ENCODE results near the gene ANXA8.

Gene ANXA8

GRCh38 chr10:47449979-47450378, 33.9 kb downstream of the ANXA8 start:
- DNase-seq (ENCODE audit: insufficient read length, low spot score): no peak

DNA sequence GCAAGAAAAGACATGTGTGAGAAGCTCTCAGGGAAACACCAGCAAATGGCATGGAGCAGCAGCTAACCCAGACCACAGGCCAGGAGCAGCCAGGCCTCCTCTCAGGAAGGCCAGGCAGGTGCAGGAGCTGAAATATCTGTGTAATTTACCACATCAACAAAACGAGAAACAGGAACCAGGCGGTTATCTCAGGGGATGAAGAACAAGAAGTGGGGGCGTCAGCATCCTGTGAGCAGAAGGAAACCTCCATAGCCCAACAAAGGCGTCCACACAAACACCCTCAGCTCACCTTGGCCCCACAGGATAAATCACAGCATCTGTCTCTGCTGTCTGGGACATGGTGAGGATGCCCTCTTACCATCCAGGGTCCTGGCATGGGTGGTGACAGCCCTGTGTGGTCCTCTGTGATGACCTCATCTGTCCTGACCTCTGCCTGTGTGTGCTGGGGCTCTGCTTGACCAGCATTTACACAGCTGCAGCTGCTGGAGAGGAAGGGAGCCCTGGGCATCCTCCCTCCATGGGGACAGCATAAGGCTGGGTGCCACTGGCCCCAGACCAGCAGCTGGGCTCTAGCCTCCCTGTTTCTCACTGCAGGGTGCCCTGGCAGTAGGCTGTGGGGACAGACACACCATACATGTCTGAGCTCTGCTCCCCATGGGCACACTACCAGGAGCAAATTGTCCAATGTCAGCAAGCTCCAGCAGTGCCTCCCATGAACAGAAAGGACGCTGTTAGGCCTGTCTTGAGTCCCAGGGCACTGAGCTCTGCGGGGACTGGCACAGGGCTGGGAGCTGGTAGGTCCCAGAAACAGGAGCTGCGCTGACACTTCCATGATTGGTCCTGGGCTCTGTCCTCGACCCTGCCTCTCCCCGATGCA, 34.6 kb downstream of the ANXA8 start:
- FAIRE-seq: no peak

More at GRCh38 chr10:47449979-47450378, 33.9 kb downstream of the ANXA8 start:
- FAIRE-seq: no peak

GRCh38 chr10:47447705-47448104, 36.2 kb downstream of the ANXA8 start:
- no peak for FAIRE-seq
- DNase-seq (ENCODE audit: insufficient read length, low spot score): no peak

More for the DNA sequence above, 34.6 kb downstream of the ANXA8 start:
- no peak for DNase-seq (ENCODE audit: insufficient read length, low spot score)

DNA sequence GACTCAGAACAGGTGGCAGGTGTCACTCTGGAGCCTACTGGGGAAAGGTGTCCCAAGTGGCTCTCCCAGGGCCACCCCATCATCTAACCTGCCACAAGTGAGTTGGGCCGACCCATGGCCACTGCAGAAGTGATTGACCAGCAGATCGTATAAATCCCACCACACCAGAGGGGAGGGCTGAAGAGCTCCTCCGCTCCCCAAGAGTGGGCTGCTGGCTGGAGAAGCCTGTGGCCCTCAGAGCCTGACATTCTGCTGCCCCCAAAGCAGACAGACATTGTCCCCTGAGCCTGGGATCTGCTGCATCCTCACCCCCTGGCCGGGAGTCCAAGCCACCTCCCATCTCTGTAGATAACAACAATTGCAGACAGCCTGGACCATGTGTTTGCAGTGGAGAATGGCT, 36.7 kb downstream of the ANXA8 start:
- FAIRE-seq (no peak), DNase-seq (ENCODE audit: insufficient read length, low spot score) (no peak)

- DNase-seq (ENCODE audit: insufficient read length, low spot score): no peak
- no peak for FAIRE-seq
These were observed 38.2 kb downstream of the ANXA8 start for GRCh38 chr10:47445720-47446119.

DNA sequence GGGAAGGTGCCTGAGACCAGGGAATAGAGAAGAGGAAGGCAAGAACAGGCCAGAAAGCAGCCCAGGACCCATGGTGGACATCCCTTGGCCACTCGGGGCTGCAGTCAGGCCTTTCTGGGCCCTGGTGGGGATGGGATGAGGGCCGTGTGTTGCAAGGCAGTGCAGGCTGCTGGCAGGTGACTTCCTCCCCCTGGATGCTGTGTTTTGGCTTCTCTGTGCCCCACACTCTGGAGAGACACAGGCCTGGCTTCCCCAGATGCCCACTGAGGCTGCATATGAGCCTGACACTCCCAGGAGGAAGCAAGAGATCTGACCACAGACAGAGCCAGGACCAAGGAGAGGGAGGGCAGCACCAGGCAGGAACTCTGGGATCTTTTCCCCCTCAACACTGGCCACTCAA, 39.9 kb downstream of the ANXA8 start:
- no peak for DNase-seq (ENCODE audit: insufficient read length, low spot score)
- no peak for FAIRE-seq

DNA sequence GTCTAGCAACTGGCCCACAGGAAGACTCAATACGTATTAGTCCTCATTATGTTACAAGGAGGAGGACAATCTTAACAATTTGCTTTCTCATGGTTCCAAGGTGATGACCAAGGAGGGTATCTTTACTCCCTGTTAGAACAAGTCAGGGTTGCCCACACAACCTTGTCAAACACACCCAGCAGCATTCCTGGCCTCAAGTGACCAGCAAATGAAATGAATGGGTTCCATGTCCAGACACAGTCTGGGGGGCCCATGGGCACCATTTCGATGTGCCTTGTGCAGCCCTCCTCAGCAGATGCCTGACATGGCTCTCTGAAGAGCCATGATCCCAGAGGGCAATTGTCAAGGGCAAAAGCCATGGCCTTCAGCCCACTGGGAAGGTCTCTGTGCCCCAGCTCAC, 40.8 kb downstream of the ANXA8 start:
- FAIRE-seq (no peak), DNase-seq (ENCODE audit: insufficient read length, low spot score) (no peak)

DNA sequence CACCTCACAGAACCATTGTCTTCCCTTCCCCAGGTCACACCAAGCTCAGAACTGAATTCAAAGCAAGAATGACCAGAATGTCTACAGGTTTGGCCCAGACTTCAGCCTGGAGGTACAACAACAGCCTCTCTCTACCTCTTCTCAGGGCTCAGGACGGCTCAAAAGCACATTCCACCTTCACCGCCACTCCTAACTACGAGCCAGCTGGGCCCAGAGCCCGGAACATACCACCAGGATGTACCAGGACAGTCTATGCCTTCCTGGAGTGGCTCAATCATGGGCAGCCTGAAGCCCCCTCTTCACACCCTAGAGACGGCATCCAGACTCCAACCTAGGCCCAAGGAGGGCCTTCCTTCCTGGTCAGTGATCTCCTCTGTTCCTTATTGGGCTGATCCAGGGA, 41.6 kb downstream of the ANXA8 start:
- FAIRE-seq (no peak), DNase-seq (ENCODE audit: insufficient read length, low spot score) (no peak)

DNA sequence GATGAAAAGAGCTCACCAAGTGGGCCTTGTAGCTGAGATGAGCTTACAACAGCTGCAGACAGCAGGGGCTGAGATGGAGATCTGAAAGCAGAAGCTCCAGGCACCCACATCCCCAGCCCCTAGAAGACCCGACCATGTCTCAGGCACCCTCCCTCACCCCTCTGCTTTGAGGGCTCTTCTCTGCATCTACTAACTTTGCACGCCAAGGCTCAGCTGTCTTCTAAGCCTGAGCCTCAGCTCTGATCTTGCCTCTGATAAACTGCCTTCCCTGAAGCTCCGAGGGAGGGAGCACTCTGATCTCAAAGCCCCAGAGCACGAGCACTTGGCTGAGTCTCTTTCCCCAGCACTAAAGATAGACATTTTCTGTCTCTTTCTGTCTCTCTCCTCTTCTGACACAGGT, 42.0 kb downstream of the ANXA8 start:
- no peak for DNase-seq (ENCODE audit: insufficient read length, low spot score)
- no peak for FAIRE-seq

GRCh38 chr10:47440207-47440606, 43.7 kb downstream of the ANXA8 start:
- FAIRE-seq (no peak), DNase-seq (ENCODE audit: insufficient read length, low spot score) (no peak)

- DNase-seq (ENCODE audit: insufficient read length, low spot score) (no peak), FAIRE-seq (no peak)
These were observed 44.9 kb downstream of the ANXA8 start for GRCh38 chr10:47438857-47439474.

DNA sequence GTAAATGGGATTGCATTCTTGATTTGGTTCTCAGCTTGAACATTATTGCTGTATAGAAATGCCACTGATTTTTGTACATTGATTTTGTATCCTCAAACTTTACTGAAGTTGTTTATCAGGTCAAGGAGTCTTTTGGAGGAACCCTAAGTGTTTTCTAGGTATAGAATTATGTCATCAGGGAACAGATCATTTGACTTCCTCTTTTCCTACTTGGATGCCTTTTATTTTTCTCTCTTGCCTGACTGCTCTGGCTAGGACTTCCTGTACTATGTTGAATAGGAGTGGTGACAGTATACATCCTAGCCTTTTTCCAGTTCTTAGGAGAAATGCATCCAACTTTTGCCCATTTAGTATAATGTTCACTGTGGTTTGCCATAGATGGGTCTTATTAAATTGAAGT, 48.8 kb downstream of the ANXA8 start:
- FAIRE-seq (no peak), DNase-seq (ENCODE audit: insufficient read length, low spot score) (no peak)

GRCh38 chr10:47425813-47426419, 58.0 kb downstream of the ANXA8 start:
- no peak for DNase-seq (ENCODE audit: insufficient read length, low spot score)
- no peak for FAIRE-seq

DNA sequence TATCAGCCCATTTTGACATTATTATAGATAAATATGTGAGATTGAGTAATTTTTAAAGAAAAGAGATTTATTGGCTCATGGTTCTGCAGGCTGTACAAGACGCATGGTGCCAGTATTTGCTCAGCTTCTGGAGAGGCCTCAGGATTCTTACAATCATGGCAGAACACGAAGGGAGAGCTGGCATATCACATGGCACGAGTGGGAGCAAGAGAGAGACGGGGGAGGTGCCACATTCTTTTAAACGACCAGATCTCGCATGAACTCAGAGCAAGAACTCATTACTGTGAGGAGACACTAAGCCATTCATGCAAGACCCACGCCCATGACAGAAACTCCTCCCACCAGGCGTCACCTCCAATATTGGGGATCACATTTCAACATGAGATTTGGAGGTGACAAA, 59.7 kb downstream of the ANXA8 start:
- FAIRE-seq (no peak), DNase-seq (ENCODE audit: insufficient read length, low spot score) (no peak)

DNA sequence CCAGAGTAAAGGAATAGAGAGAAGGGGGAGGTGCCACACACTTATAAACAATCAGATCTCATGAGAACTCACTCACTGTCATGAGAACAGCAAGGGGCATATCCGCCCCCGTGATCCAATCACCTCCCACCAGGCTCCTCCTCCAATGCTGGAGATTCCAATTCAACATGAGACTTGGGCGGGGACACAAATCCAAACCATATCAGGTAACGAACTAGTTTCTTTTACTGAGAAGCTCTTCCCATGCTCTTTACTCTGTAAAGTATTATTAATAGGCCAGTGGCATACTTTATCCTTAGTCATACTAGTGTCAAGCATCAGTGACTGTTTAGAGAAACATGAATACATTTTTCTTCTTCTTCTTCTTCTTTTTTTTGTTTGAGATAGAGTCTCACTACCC, 60.4 kb downstream of the ANXA8 start:
- DNase-seq (ENCODE audit: insufficient read length, low spot score) (no peak), FAIRE-seq (no peak)

DNA sequence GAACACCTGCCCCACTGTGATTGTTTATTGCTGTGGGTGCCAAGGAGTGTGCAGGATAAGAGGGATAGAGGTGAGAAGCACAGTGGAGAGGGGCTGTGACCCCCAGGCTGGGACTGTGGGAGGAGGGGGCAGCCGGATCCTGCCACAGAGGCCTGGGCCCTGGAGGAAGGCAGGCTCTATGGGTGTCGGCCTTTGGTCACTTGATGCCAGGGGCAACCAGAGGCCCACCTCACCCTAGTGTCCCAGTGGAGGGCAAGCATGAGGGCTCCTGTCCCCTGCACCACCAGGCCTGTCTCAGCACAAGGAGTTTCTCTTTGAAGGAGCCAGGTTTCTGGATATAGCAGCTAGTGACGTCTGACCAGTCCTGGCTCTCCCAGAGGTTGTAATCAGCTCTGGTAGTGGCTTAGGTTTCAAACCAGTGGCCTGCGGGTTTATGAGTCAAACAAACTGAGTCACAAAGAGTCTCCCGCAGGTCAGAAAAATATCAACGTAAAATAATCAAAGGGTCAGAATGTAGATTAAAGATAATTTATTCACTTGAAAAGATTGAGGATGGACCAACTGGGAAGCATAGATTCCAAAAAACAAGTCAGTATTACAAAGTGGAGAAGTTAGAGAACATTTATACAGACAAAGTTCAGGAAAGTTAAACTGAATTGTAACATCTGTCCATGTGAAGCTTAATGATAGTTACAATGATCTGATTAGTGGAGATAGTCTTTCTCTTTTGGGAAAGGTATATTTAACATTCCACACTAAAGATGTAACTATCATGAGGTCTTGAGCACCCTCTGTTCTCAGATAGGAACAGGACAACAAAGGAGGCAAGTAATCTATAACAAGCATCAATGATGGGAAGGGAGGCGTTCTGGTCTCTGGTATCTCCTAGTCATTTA, 62.6 kb downstream of the ANXA8 start:
- FAIRE-seq (no peak), DNase-seq (ENCODE audit: insufficient read length, low spot score) (no peak)

DNA sequence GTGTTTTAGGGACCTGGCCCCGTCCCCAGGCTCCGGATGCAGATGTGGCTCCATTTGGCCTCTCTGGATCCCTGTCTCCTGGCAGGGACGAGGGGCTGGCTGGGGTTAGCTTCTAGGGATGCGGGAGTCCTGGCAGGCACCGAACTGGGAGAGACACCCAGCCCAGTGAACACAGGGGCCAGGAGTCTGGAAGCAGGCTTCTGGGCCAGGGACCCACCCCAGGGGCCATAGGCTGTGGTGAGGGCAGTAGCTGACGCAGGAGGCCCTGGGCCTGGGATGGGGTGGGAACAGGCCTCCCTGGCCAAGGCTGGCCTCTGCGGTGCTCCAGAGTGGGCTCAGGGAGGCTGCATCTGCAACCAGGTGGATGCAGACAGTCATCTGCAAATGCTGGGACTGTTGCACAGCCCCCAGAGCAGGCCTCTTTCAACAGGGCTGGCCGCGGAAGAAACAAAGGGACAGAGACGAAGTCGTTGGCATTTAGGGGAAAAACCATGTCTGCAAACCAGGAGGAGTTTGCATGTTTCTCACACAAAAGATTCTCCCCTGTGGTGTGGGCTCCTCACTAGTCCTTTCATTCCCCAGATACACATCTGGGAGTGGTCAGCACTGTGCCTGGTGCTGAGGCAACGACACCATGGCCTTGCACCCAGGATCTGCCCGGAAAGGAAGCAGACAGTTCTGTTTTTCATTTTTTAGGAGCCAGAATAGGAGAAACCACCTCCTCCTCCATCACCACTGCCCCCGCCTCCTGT, 63.4 kb downstream of the ANXA8 start:
- no peak for DNase-seq (ENCODE audit: insufficient read length, low spot score)
- FAIRE-seq: no peak

DNA sequence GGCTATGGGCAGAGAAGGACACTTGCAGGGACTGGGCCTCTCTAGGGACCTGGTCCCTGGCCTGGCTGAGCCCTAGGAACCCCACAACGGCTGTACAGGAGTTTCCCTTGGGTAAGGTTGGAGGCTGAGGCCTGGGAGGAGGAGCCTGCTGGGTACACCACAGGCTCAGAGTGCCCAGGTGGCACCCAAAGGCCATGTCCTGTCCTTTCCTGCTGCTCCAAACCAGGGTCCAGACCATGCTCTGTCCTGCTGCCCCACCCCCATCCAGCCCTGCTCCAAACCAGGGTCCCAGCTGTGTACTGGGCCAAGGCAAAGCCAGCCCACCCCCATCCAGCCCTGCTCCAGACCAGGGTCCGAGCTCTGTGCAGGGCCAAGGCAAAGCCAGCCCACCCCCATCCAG, 64.5 kb downstream of the ANXA8 start:
- FAIRE-seq: no peak
- DNase-seq (ENCODE audit: insufficient read length, low spot score): no peak

- FAIRE-seq: no peak
- DNase-seq (ENCODE audit: insufficient read length, low spot score): no peak
These were observed 64.9 kb downstream of the ANXA8 start for GRCh38 chr10:47418966-47419365.

DNA sequence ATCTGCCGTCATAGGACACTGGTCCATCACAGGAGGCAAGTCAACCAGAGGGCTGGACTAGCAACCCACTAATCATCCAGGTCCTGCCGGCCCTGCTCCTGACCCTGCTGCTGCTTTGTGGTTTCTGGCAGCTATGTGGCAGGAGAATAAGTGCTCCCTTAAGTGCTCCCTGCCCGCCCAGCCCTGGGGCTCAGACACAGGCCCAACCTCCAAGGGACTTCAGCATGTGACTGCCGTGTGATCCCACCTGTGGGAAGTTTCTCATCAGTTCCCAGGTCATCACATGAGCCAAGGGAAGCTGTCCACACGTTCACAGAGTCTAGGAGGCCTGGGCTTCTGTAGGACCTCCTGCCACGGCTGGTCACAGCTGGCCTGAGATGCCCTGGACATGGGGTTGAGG, 65.6 kb downstream of the ANXA8 start:
- DNase-seq (ENCODE audit: insufficient read length, low spot score) (no peak), FAIRE-seq (no peak)

All from GM19239 (cell line).